HG03565 (cell line): ENCODE data around the gene SLX4.
"Not testable (repeated sequence)": the region's sequence is repeated elsewhere in the genome, so short reads cannot be mapped to it uniquely, and the experiment has no call there.

Source experiments
- ATAC-seq: cut with Tn5 transposase; IDR thresholded peaks from one replicate; pipeline ENCODE4 v1.9.1; 2021; ENCODE audit warnings: mild to moderate bottlenecking, moderate library complexity; ENCODE audit not compliant: unreplicated experiment

SLX4 gene

GRCh38 chr16:3642397-3643094 lies 31.1 kb upstream of the SLX4 start:
- ATAC-seq, result no peak

- no peak for ATAC-seq
Observed at GRCh38 chr16:3641801-3642396, 30.5 kb upstream of the SLX4 start.

- ATAC-seq, result no peak
Observed at GRCh38 chr16:3640632-3641501, 29.5 kb upstream of the SLX4 start.

- ATAC-seq, result no peak
Observed at GRCh38 chr16:3640207-3640606, 28.8 kb upstream of the SLX4 start.

- no peak for ATAC-seq
Observed at GRCh38 chr16:3638916-3639644, 27.7 kb upstream of the SLX4 start.

- ATAC-seq, result no peak
Observed at GRCh38 chr16:3637371-3637923, 26.0 kb upstream of the SLX4 start.

GRCh38 chr16:3625911-3626732 lies 14.7 kb upstream of the SLX4 start:
- peak; percentile 57 for ATAC-seq

GRCh38 chr16:3625331-3625730 lies 13.9 kb upstream of the SLX4 start:
- ATAC-seq, result no peak

GRCh38 chr16:3623642-3624041 lies 12.2 kb upstream of the SLX4 start:
- ATAC-seq, result no peak

GRCh38 chr16:3618769-3619141 lies 7.3 kb upstream of the SLX4 start:
- ATAC-seq, result no peak

- ATAC-seq, result no peak
Observed at GRCh38 chr16:3612510-3613466, 1.4 kb upstream of the SLX4 start.

- ATAC-seq, result no peak
Observed at GRCh38 chr16:3610698-3611145, 684 bp downstream of the SLX4 start.

- no peak for ATAC-seq
Observed at GRCh38 chr16:3609895-3610697, 1.3 kb downstream of the SLX4 start.

- ATAC-seq, result not testable (repeated sequence)
Observed at GRCh38 chr16:3608976-3609375, 2.4 kb downstream of the SLX4 start.

- ATAC-seq, result no peak
Observed at GRCh38 chr16:3608069-3608468, 3.3 kb downstream of the SLX4 start.

GRCh38 chr16:3607634-3608033 lies 3.8 kb downstream of the SLX4 start:
- ATAC-seq, result no peak

- ATAC-seq, result no peak
Observed at GRCh38 chr16:3607161-3607560, 4.2 kb downstream of the SLX4 start.

GRCh38 chr16:3606441-3606840 lies 5.0 kb downstream of the SLX4 start:
- no peak for ATAC-seq
